GM23338 (cell line): ENCODE data around the gene RAB22A. TPM values are rescaled to one million over a fixed set of nuclear protein-coding genes. Genes with fewer than 3 reads are reported as not detected.

ENCODE experiments used
- CREB1 ChIP-seq: fragments of 250-450 bp; sonication (Bioruptor Pico); IDR thresholded peaks from 2 replicates; pipeline ENCODE4 v1.5.0; 2020; ENCODE audit warnings: low read depth, mild to moderate bottlenecking, moderate library complexity
- EZH2 ChIP-seq: fragments of 200-600 bp; sonication (generic); IDR thresholded peaks from one replicate; pipeline ENCODE4 v1.8.0; 2017; ENCODE audit warnings: antibody characterized with exemption, mild to moderate bottlenecking, low read depth; ENCODE audit not compliant: unreplicated experiment
- JUNB ChIP-seq: IDR thresholded peaks from one replicate; pipeline ENCODE4 v1.6.1; 2016; ENCODE audit warnings: antibody characterized with exemption; ENCODE audit not compliant: unreplicated experiment
- NANOG ChIP-seq: IDR thresholded peaks from 2 replicates; pipeline ENCODE4 v1.6.1; 2016; ENCODE audit warnings: antibody characterized with exemption, borderline replicate concordance
- POLR2AphosphoS5 ChIP-seq: IDR thresholded peaks from 2 replicates; pipeline ENCODE4 v1.6.1; 2016; ENCODE audit warnings: antibody characterized with exemption, low read depth
- STAT1 ChIP-seq: IDR thresholded peaks from one replicate; pipeline ENCODE4 v1.6.1; 2016; ENCODE audit warnings: antibody characterized with exemption; ENCODE audit not compliant: unreplicated experiment
- ZNF114 ChIP-seq: fragments of 250-450 bp; sonication (Bioruptor Pico); IDR thresholded peaks from 2 replicates; pipeline ENCODE4 v1.5.0; 2020; ENCODE audit warnings: mild to moderate bottlenecking, moderate library complexity
- ZNF331 ChIP-seq: fragments of 250-450 bp; sonication (Bioruptor Pico); IDR thresholded peaks from 2 replicates; pipeline ENCODE4 v1.5.0; 2020; ENCODE audit warnings: low read depth, mild to moderate bottlenecking, moderate library complexity
- polyA plus RNA-seq: library from polyadenylated mRNA; unstranded; fragments of >200 nt; fragmentation: Nextera tagmentation; extraction: Ambion mirVana; gene quantifications from 2 replicates; pipeline ENCODE4 v1.2.1, GENCODE V29; 2016
- total RNA-seq: library from RNA; depleted of rRNA; stranded (reverse); fragments of >200 nt; shearing (Covaris generic); gene quantifications from 2 replicates; pipeline ENCODE4 v1.2.3, GENCODE V29; 2014; rRNA removed
- TF ChIP-seq, protein P1 (sequence below): IDR thresholded peaks from 2 replicates; pipeline ENCODE4 v1.6.1; 2016; ENCODE audit warnings: antibody characterized with exemption
- TF ChIP-seq, protein P2 (sequence below), 2 experiments: fragments of 200-600 bp in 1 of 2; sonication (generic) in 1 of 2; conservative IDR thresholded peaks; 2 replicates each; pipeline versions ENCODE4 v1.5.1 to v1.6.1; 2016 to 2017; ENCODE audit warnings: antibody characterized with exemption in 2 of 2, low read depth in 2 of 2, mild to moderate bottlenecking in 2 of 2, moderate library complexity in 1 of 2

RAB22A gene
- total and polyA plus RNA-seq, 2 experiments from 2014 or later = 3.3 to 6.8 TPM

DNA sequence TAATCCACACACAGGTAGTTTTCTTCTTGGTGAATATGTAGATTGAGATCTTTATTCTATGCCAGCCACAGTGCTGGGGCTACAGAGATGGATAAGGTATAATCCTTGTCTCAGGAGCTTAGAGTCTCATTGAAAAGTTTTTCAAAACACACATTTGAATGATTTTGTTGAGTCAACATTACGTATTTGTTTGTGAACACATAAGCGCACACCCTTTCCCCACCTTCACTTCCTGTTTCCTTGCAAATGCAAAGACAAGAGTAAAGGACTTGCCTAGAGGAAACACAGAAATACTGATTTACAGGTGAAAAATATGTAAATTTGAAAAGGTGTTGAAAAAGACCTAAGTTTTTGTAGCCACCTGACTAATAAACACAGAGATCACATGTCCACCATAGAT is 107.3 kb downstream of the RAB22A start (continued):
- TF ChIP-seq JUNB = no peak
- no peak for TF ChIP-seq ZNF331
- no peak for TF ChIP-seq POLR2AphosphoS5
- TF ChIP-seq STAT1 = no peak
- TF ChIP-seq, protein P1, sequence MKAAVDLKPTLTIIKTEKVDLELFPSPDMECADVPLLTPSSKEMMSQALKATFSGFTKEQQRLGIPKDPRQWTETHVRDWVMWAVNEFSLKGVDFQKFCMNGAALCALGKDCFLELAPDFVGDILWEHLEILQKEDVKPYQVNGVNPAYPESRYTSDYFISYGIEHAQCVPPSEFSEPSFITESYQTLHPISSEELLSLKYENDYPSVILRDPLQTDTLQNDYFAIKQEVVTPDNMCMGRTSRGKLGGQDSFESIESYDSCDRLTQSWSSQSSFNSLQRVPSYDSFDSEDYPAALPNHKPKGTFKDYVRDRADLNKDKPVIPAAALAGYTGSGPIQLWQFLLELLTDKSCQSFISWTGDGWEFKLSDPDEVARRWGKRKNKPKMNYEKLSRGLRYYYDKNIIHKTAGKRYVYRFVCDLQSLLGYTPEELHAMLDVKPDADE = no peak
- TF ChIP-seq ZNF114 (CRISPR knock-in tag) = no peak
- no peak for TF ChIP-seq NANOG
- TF ChIP-seq, protein P2, sequence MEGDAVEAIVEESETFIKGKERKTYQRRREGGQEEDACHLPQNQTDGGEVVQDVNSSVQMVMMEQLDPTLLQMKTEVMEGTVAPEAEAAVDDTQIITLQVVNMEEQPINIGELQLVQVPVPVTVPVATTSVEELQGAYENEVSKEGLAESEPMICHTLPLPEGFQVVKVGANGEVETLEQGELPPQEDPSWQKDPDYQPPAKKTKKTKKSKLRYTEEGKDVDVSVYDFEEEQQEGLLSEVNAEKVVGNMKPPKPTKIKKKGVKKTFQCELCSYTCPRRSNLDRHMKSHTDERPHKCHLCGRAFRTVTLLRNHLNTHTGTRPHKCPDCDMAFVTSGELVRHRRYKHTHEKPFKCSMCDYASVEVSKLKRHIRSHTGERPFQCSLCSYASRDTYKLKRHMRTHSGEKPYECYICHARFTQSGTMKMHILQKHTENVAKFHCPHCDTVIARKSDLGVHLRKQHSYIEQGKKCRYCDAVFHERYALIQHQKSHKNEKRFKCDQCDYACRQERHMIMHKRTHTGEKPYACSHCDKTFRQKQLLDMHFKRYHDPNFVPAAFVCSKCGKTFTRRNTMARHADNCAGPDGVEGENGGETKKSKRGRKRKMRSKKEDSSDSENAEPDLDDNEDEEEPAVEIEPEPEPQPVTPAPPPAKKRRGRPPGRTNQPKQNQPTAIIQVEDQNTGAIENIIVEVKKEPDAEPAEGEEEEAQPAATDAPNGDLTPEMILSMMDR (conservative IDR thresholded peaks at IDR 0.05; ENCODE audit: low read depth in 2 of 2) = no peak
- TF ChIP-seq EZH2 = no peak
- no peak for TF ChIP-seq CREB1 (CRISPR knock-in tag)

Other genes with a start within 250 kb of the RAB22A start
- not detected in 2 replicates for gene ANKRD60, start 81.1 kb upstream of the RAB22A start, total RNA-seq
- gene ANKRD60, start 81.1 kb upstream of the RAB22A start, polyA plus RNA-seq = not detected in 2 replicates
- gene VAPB, start 79.5 kb downstream of the RAB22A start, total RNA-seq = 22.9 and 24.7 TPM in 2 replicates
- 17.4 and 18.8 TPM in 2 replicates for gene VAPB, start 79.5 kb downstream of the RAB22A start, polyA plus RNA-seq
- 4.6 and 10.9 TPM in 2 replicates for gene APCDD1L, start 205.7 kb downstream of the RAB22A start, total RNA-seq
- gene APCDD1L, start 205.7 kb downstream of the RAB22A start, polyA plus RNA-seq = 1.3 and 1.8 TPM in 2 replicates